A673 (cell line): ENCODE data around the gene LRTM2. TPM values are rescaled to one million over a fixed set of nuclear protein-coding genes. Genes with fewer than 3 reads are reported as not detected.

Experiments
- BruUV-seq: library from RNA; stranded (reverse); fragments of 400-500 nt; replicated peaks from 2 replicates; lab custom pipeline; 2021; lab: Mats Ljungman, UMichigan
- CTCF ChIA-PET: fragments of 300-600 bp; sonication (Branson Sonifier 250); formaldehyde crosslinking; loops from one replicate; lab custom pipeline; 2022; ENCODE audit warnings: antibody characterized with exemption; lab: Charles Lee
- POLR2A ChIA-PET: fragments of 300-600 bp; sonication (Branson Sonifier 250); formaldehyde crosslinking; loops from one replicate; lab custom pipeline; 2022; ENCODE audit warnings: antibody characterized with exemption; ENCODE audit not compliant: low non-redundant PET; lab: Charles Lee
- DNase-seq: peaks from one replicate; pipeline ENCODE4 v3.0.0-alpha.2; 2015; ENCODE audit warnings: low spot score
- H3K27ac ChIP-seq: fragments of 200-600 bp; sonication (generic); 2 replicates; pipeline ENCODE4 v1.5.1; 2016; ENCODE audit warnings: mixed run types, low read depth, mild to moderate bottlenecking, mixed read lengths, antibody characterized with exemption, low read length; ENCODE audit not compliant: poor library complexity, severe bottlenecking
- H3K27me3 ChIP-seq: fragments of 200-600 bp; sonication (generic); replicated peaks from 2 replicates; pipeline ENCODE4 v1.6.1; 2017; ENCODE audit warnings: mixed run types, low read depth, mild to moderate bottlenecking, mixed read lengths, antibody characterized with exemption, low read length; ENCODE audit not compliant: insufficient read depth, poor library complexity
- H3K36me3 ChIP-seq: fragments of 200-600 bp; sonication (generic); 2 replicates; pipeline ENCODE4 v1.6.1; 2016; ENCODE audit warnings: mixed run types, mild to moderate bottlenecking, mixed read lengths, antibody characterized with exemption, low read length; ENCODE audit not compliant: insufficient read depth, poor library complexity, severe bottlenecking
- H3K4me1 ChIP-seq: fragments of 200-600 bp; sonication (generic); 2 replicates; pipeline ENCODE4 v1.6.1; 2017; ENCODE audit warnings: mixed run types, mild to moderate bottlenecking, mixed read lengths, antibody characterized with exemption, low read length; ENCODE audit not compliant: insufficient read depth, poor library complexity, severe bottlenecking
- H3K4me3 ChIP-seq: fragments of 200-600 bp; sonication (generic); 2 replicates; pipeline ENCODE4 v1.5.1; 2016; ENCODE audit warnings: low read depth, mixed run types, mild to moderate bottlenecking, mixed read lengths, low read length; ENCODE audit not compliant: poor library complexity, severe bottlenecking
- H3K9me3 ChIP-seq: fragments of 200-600 bp; sonication (generic); 2 replicates; pipeline ENCODE4 v1.6.1; 2016; ENCODE audit warnings: mixed run types, low read depth, mild to moderate bottlenecking, mixed read lengths, antibody characterized with exemption, low read length; ENCODE audit not compliant: poor library complexity, severe bottlenecking
- CTCF ChIP-seq: fragments of 300-800, 200-600 bp; sonication (generic); conservative IDR thresholded peaks from 2 replicates; pipeline ENCODE4 v1.5.1; 2017; ENCODE audit warnings: low read depth, mild to moderate bottlenecking, antibody characterized with exemption, low read length, moderate library complexity, mixed read lengths
- EZH2 ChIP-seq: fragments of 200-600 bp; sonication (generic); IDR thresholded peaks from 2 replicates; pipeline ENCODE4 v1.6.1; 2017; ENCODE audit warnings: borderline replicate concordance, low read depth, mild to moderate bottlenecking, mixed read lengths, antibody characterized with exemption, low read length; ENCODE audit not compliant: poor library complexity, severe bottlenecking
- intact Hi-C: fragments of 100-400 bp; cut with micrococcal nuclease; formaldehyde crosslinking; loops from one replicate; pipeline ENCODE4 v1.10.0; 2022; ENCODE audit not compliant: unreplicated experiment
- total RNA-seq: library from RNA; stranded (reverse); gene quantifications from 2 replicates; pipeline ENCODE4 v1.2.3, GENCODE V29; 2021

The LRTM2 gene
- total RNA-seq, 1 experiment from 2014 or later = not detected

DNA sequence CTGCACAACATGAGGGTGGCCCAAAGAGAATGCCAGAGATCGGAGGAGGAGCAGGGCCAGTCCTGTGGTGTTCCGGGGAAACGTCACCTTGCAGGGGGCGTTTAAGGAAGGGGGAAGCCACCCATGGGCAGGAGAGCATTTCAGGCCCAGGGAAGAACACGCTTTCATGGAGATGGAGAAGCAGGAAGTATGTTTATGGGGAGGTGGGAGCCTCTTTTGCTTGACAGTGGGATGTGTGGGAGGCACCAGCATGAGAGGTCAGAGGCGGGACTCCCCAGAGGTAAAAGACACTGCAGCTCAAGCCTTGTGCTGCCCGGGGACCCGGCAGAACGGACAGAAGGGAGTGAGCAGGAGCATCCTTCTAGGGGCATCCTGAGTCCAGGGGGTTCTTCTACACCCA, 1.3 kb upstream of the LRTM2 start:
- intact Hi-C loops = no loop called here
- ChIA-PET CTCF (no interaction called here), POLR2A (no interaction called here)
- TF ChIP-seq EZH2 (no peak), CTCF (no peak)
- BruUV-seq = no TSS peak
- Histone ChIP-seq H3K36me3 (no peaks in the 10 kb centered on the region), H3K27me3 (peaks cover 18% of the 10 kb centered on the region), H3K27ac (no peak overlapping the region), H3K4me1 (no peaks in the 10 kb centered on the region), H3K4me3 (no peak overlapping the region), H3K9me3 (no peaks in the 10 kb centered on the region)
- no peak for DNase-seq

DNA sequence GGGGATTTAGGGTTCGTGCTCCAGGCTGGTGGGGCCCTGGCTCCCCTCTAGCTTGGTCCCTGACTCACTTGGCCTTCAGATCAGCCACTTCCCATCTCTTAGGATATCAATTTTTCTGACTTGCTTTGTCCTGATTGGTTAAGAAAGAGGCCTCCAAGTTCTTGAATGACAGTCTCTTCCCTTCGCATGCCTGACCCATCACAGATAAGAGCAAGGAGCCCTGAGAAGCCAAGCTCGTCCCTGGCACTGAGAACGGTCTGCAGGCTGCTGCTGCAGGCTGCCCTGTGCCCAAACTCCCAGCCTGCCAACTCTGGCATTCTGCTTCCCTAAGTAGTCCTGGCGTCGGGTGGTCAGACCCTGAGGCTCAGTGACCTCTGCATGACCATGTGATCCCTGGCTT, 794 bp upstream of the LRTM2 start:
- no peaks in the 10 kb centered on the region for H3K4me1 ChIP-seq
- ChIA-PET CTCF (no interaction called here), POLR2A (no interaction called here)

GRCh38 chr12:1820896-1821291, 529 bp downstream of the LRTM2 start:
- CTCF ChIA-PET = no interaction called here
- H3K4me1 ChIP-seq = no peaks in the 10 kb centered on the region
- TF ChIP-seq EZH2 (no peak), CTCF (no peak)
- BruUV-seq = no TSS peak
- no peak overlapping the region for H3K27ac ChIP-seq
- no peaks in the 10 kb centered on the region for H3K9me3 ChIP-seq
- peaks cover 18% of the 10 kb centered on the region for H3K27me3 ChIP-seq
- no peaks in the 10 kb centered on the region for H3K36me3 ChIP-seq
- intact Hi-C loops = no loop called here
- no peak overlapping the region for H3K4me3 ChIP-seq
- POLR2A ChIA-PET = no interaction called here
- no peak for DNase-seq

More for the DNA sequence above, 794 bp upstream of the LRTM2 start:
- DNase-seq = no peak
- intact Hi-C loops = no loop called here
- Histone ChIP-seq H3K27me3 (peaks cover 18% of the 10 kb centered on the region), H3K9me3 (no peaks in the 10 kb centered on the region), H3K4me3 (no peak overlapping the region), H3K36me3 (no peaks in the 10 kb centered on the region), H3K27ac (no peak overlapping the region)
- no TSS peak for BruUV-seq
- TF ChIP-seq EZH2 (no peak), CTCF (no peak)
